Naive thymus-derived CD8-positive, alpha-beta T cell (primary cell): ENCODE measurements around the gene VEZT. TPM values are rescaled to one million over a fixed set of nuclear protein-coding genes. Genes with fewer than 3 reads are reported as not detected.

Source experiments
- ATAC-seq, 2 donors: fragments of 150-1000 bp; cut with Tn5 transposase in 1 of 2; sonication (Bioruptor Pico), chemical (Tn5 transposase) in 1 of 2; 1 replicate in 1 of 2; 2 replicates in 1 of 2; pipeline ENCODE4 v1.10.0; 2021; ENCODE audit warnings: mild to moderate bottlenecking in 2 of 2, moderate library complexity in 2 of 2
- POLR2A ChIA-PET: fragments of 350-600 bp; sonication (Branson Sonifier 250); formaldehyde crosslinking; loops from one replicate; lab custom pipeline; 2021; ENCODE audit warnings: antibody characterized with exemption; lab: Charles Lee
- DNase-seq, 10 donors: peaks; one replicate each; pipeline versions ENCODE4 v3.0.0 to v3.0.0-alpha.2; 2020 to 2022
- H3K27ac Mint-ChIP-seq, 10 donors: one replicate each; pipeline ENCODE4 v1.8.0; 2020 to 2022; ENCODE audit warnings: mild to moderate bottlenecking in 10 of 10, mixed read lengths in 10 of 10, moderate library complexity in 4 of 10, inconsistent platforms in 1 of 10
- H3K27me3 Mint-ChIP-seq, 5 donors: one replicate each; pipeline ENCODE4 v1.8.0; 2021 to 2022; ENCODE audit warnings: mixed read lengths in 5 of 5
- H3K36me3 Mint-ChIP-seq, 3 donors: one replicate each; pipeline ENCODE4 v1.8.0; 2020 to 2022; ENCODE audit warnings: mixed read lengths in 3 of 3, mild to moderate bottlenecking in 2 of 3, inconsistent platforms in 1 of 3
- H3K4me1 Mint-ChIP-seq, 4 donors: one replicate each; pipeline ENCODE4 v1.8.0; 2021 to 2022; ENCODE audit warnings: mixed read lengths in 4 of 4
- H3K4me3 Mint-ChIP-seq, 10 donors: one replicate each; pipeline ENCODE4 v1.8.0; 2020 to 2022; ENCODE audit warnings: mild to moderate bottlenecking in 10 of 10, mixed read lengths in 10 of 10, moderate library complexity in 6 of 10, inconsistent platforms in 1 of 10
- H3K9me3 Mint-ChIP-seq, 9 donors: one replicate each; pipeline ENCODE4 v1.8.0; 2020 to 2022; ENCODE audit warnings: mixed read lengths in 9 of 9, mild to moderate bottlenecking in 3 of 9, inconsistent platforms in 1 of 9, moderate library complexity in 1 of 9
- polyA plus RNA-seq, 3 donors: library from polyadenylated mRNA; unstranded; fragments of 300-500 nt; fragmentation: Illumina TruSeq; gene quantifications; one replicate each; pipeline ENCODE4 v1.2.3, GENCODE V29; 2021
- total RNA-seq, 8 experiments: library from RNA in 2 of 8; stranded (reverse) in 2 of 8; gene quantifications; one replicate each; pipeline ENCODE4 v1.2.3 and lab custom pipeline; 2021 to 2026

The VEZT gene, protein sequence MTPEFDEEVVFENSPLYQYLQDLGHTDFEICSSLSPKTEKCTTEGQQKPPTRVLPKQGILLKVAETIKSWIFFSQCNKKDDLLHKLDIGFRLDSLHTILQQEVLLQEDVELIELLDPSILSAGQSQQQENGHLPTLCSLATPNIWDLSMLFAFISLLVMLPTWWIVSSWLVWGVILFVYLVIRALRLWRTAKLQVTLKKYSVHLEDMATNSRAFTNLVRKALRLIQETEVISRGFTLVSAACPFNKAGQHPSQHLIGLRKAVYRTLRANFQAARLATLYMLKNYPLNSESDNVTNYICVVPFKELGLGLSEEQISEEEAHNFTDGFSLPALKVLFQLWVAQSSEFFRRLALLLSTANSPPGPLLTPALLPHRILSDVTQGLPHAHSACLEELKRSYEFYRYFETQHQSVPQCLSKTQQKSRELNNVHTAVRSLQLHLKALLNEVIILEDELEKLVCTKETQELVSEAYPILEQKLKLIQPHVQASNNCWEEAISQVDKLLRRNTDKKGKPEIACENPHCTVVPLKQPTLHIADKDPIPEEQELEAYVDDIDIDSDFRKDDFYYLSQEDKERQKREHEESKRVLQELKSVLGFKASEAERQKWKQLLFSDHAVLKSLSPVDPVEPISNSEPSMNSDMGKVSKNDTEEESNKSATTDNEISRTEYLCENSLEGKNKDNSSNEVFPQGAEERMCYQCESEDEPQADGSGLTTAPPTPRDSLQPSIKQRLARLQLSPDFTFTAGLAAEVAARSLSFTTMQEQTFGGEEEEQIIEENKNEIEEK
- total RNA-seq (10 to 100 TPM; 44.8 TPM), polyA plus RNA-seq (10 to 100 TPM; 17.4 to 22.7 (median 19.4) TPM), total RNA-seq (lab: John Stamatoyannopoulos, UW) (51.7 to 69.4 (median 54.0) reads per million in 6 experiments)

DNA sequence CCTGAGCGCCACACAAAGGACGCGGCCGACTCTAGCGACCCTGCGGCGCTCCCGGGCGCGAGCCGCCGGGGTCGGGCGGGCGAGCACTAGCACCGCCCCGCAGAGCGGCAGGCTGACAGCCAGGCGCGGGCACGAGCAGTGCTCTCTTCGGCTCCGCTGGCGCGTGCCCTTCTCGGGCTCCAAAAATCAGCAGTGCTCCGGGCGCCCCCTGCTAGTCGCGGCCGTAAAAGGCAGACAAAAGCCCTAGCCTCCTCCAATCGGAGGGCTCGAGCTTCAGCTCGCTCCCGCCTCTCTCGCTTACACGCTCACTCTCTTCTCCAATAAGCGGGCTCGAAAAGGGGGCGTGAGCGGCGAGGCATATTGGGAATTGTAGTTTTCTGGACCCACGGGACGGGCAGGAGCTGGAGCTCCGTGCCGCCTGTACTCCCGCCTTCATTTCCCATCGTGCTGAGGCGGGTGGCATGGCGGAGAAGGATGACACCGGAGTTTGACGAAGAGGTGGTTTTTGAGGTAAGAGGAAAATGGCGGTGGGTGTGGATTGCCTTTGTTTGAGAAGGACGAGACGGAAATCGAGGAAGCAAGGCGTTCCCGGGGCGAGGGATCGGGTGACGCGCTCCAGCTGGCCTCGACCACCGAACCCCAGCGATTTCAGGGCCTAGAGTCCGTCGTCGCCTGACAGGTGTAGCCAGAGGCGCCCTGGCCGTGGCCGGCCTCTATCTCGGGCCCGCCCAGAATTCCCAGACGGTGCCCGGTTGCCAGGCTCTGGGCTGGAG is at the start of gene VEZT, which contains the start of gene FGD6:
Gene VEZT, plus strand, starts transcription at position 431 of the 773 bp plus-strand sequence. Its CDS starts 44 bp downstream, at position 475.
Gene FGD6, minus strand, starts transcription at position 91 of the 773 bp plus-strand sequence. CDS start 227 bp downstream, outside the sequence.
- peak within 1 kb of the TSS; percentile 93 to 100 (median 98) for H3K27ac Mint-ChIP-seq
- POLR2A ChIA-PET: interaction anchor here (0.6 to 2.7 kb wide), 6 partner anchors 10 to 330 kb away, joined by 3 to 30 read pairs (median 5); partner anchors contain the start of gene METAP2
- DNase-seq: peak; percentile 93 to 99 (median 98)
- peaks cover 0 to 8% (median 4%) of the 10 kb centered on the region in 5 donors for H3K27me3 Mint-ChIP-seq
- no peaks in the 10 kb centered on the region for H3K9me3 Mint-ChIP-seq
- peak within 1 kb of the TSS; percentile 84 to 100 (median 98) for H3K4me3 Mint-ChIP-seq
- peaks cover 0 to 4% (median 0%) of the 10 kb centered on the region in 3 donors for H3K36me3 Mint-ChIP-seq
- peaks cover 14 to 42% (median 27%) of the 10 kb centered on the region in 4 donors for H3K4me1 Mint-ChIP-seq
- ATAC-seq: peak; percentile 89 to 92

DNA sequence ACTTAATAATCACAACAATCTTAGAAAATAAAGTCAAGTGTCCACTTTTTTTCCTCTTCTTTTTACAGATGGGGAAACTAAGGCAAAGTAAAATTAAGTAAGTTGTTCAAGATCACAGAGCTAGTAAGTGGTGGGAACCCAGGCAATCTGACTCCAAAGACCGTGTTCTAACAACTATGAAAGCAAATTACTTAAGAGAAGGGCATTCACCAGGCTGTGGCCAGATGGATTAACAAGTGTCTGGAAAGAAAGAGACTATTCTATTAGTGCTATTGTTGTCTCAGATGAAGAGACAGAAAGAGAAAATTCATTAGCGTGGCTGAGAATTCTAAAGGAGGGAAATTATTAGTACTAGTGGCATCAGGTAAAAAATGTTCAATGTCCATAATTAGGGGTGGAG is 48.9 kb upstream of the VEZT start:
- Mint-ChIP-seq H3K9me3 (no peaks in the 10 kb centered on the region), H3K27me3 (peaks cover 0 to 4% (median 0%) of the 10 kb centered on the region in 5 donors), H3K4me1 (no peaks in the 10 kb centered on the region), H3K4me3 (no peak overlapping the region), H3K27ac (no peak overlapping the region), H3K36me3 (no peaks in the 10 kb centered on the region)
- POLR2A ChIA-PET: no interaction called here
- ATAC-seq: no peak
- no peak for DNase-seq

DNA sequence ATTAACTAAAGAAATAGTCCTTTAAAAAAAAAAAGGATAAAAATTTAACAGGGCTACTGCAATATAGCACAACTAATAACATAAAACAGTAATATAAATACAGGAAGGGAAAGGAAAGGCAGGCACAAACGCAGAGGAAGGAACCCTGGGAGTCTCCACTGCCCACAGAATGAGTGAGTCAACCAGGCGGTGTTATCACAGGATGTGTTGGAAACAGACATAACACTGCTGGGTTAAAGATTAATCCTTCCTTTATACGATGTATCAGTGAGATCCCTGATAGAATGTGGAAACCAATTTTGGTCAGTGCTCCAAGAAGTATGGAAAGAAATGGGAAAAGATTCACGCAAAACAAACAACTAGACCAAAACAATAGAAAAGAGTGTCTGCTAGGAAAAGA is 48.2 kb upstream of the VEZT start:
- H3K27me3 Mint-ChIP-seq: peaks cover 0 to 4% (median 0%) of the 10 kb centered on the region in 5 donors
- POLR2A ChIA-PET: no interaction called here
- no peak overlapping the region for H3K4me3 Mint-ChIP-seq
- no peaks in the 10 kb centered on the region for H3K4me1 Mint-ChIP-seq
- no peak overlapping the region for H3K27ac Mint-ChIP-seq
- no peak for ATAC-seq
- no peaks in the 10 kb centered on the region for H3K9me3 Mint-ChIP-seq
- no peaks in the 10 kb centered on the region for H3K36me3 Mint-ChIP-seq
- DNase-seq: no peak

DNA sequence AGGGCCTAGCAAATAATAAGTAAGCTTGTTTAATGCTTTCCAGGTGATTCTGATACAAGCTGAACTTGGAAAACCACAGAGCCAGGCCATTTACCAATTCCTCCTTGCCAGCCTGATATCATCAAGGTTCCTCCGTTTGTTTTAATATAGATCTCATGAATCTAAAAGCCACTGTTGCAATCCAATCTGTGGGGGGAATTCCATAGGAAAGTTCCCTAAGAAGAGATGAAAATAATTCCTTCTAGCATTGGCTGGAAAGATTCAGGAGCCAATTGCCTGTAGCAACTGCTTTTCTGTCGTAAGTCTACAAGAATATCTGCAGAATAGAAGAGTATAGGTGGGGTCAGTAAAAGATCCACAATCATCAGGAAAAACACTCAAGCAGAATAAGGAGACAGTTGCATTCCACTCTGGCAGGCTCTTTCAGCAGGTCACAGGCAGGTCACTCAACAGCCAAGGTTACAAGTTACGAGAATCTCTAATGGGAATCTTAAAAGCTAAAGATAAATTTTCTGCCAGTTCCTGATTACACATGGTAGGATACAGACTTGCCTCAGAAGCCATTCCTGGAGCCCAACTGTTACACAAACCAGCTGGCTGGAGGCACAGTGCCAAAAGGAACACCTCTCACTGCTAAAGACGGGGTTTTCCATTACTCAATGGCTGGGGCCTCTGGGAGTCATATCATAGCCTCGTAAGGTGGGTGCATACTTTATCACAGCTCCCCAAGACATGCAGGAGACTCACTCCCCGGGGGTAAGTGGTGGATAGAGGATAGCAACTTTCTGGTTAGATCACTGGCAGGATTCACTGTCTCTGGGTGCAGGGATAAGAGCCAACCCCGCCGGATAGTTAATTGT is 44.0 kb upstream of the VEZT start:
- Mint-ChIP-seq H3K4me3 (no peak overlapping the region), H3K9me3 (no peaks in the 10 kb centered on the region), H3K27ac (no peak overlapping the region), H3K36me3 (no peaks in the 10 kb centered on the region), H3K27me3 (peaks cover 0 to 4% (median 0%) of the 10 kb centered on the region in 5 donors), H3K4me1 (no peaks in the 10 kb centered on the region)
- ATAC-seq: no peak
- POLR2A ChIA-PET: no interaction called here
- DNase-seq: no peak

DNA sequence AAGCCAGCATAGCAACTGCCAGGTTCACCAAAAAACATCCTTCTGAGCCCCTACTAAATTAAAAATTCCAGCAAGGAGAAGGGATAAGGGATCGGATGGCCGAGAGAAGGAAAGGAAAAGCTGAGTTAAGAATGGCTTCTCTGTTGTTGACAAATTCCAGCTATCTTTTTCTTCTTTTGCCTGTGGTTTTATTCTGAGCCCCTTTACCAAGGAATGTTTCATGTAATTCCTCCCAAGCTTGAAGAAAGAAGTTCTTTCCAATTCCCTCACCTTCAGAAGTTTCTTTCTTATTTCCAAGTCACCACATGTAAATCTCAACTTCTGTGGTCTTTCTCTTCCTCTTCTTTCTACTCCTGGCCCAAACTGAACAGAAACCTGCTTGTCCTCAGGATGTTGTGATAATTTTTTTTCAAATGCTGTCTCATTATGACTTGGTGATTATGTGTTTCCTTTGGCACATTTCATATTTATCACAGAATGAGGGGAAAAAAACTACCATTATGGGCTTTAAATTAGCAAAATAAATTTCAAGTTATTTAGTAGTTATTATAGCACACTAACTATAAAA is 40.3 kb upstream of the VEZT start:
- no peak for DNase-seq
- POLR2A ChIA-PET: no interaction called here
- Mint-ChIP-seq H3K36me3 (no peaks in the 10 kb centered on the region), H3K4me1 (no peaks in the 10 kb centered on the region), H3K4me3 (no peak overlapping the region), H3K27me3 (no peaks in the 10 kb centered on the region), H3K27ac (no peak overlapping the region), H3K9me3 (no peaks in the 10 kb centered on the region)
- no peak for ATAC-seq

DNA sequence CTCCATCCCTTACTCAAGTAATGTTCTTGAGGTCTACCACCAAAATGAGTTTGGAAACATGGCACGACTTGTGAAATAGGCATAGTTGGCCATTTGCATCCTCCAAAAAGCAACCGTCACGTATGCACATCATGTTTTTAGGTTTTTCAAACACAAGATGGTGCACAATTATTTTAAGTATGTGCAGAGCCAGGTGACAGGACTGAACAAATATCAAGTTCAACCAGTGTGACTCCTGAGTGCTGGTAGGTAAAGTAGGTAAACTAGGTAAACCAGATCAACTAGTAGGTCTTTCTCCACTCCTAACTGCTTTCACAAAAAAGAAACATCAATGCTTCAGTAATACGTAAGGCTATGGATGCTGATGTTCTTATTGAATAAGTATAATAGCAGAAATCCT is 39.5 kb upstream of the VEZT start:
- POLR2A ChIA-PET: no interaction called here
- ATAC-seq (no peak), DNase-seq (no peak)
- H3K4me1 Mint-ChIP-seq: no peaks in the 10 kb centered on the region
- no peaks in the 10 kb centered on the region for H3K9me3 Mint-ChIP-seq
- H3K27me3 Mint-ChIP-seq: no peaks in the 10 kb centered on the region
- H3K36me3 Mint-ChIP-seq: no peaks in the 10 kb centered on the region
- no peak overlapping the region for H3K27ac Mint-ChIP-seq
- no peak overlapping the region for H3K4me3 Mint-ChIP-seq

DNA sequence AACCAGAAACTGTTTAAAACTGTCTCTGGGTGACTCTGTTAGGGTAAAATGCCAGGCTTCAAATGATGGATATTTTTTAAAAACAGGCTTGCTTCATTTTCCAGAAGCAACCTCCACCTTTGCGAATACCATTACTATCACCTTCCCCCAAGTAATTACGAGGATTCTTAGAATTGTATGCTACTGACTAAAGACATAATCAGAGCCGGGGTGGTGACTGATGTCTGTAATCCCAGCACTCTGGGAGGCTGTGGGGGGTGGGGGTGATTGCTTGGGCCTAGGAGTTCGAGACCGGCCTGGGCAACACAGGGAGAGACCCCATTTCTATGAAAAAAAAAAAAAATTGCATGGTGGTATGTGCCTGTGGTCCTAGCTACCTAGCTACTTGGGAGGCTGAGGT is 38.6 kb upstream of the VEZT start:
- Mint-ChIP-seq H3K4me3 (no peak overlapping the region), H3K27ac (no peak overlapping the region), H3K4me1 (no peaks in the 10 kb centered on the region), H3K27me3 (no peaks in the 10 kb centered on the region), H3K9me3 (no peaks in the 10 kb centered on the region), H3K36me3 (no peaks in the 10 kb centered on the region)
- ATAC-seq (no peak), DNase-seq (no peak)
- POLR2A ChIA-PET: no interaction called here

DNA sequence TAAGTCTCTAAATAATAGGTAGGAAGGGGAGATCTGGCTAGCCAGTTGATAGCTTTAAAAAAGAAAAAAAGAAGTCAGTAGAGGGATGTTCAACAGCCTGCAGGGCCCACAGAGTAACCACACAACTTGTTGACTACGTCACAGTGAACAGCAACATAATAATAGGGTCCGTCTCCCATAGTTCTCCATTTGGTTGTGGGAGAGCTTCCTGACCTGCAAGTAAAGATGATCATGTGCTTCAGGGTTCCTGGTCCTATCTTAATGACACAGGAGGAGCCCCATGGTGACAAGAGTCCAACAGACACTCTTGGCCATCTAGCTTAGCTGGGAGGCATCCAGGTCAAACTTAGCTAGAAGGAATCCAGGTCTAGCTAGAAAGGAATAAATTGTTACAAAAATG is 36.5 kb upstream of the VEZT start:
- Mint-ChIP-seq H3K9me3 (no peaks in the 10 kb centered on the region), H3K27ac (no peak overlapping the region), H3K4me3 (no peak overlapping the region), H3K4me1 (no peaks in the 10 kb centered on the region), H3K27me3 (no peaks in the 10 kb centered on the region), H3K36me3 (no peaks in the 10 kb centered on the region)
- POLR2A ChIA-PET: no interaction called here
- ATAC-seq (no peak), DNase-seq (no peak)

DNA sequence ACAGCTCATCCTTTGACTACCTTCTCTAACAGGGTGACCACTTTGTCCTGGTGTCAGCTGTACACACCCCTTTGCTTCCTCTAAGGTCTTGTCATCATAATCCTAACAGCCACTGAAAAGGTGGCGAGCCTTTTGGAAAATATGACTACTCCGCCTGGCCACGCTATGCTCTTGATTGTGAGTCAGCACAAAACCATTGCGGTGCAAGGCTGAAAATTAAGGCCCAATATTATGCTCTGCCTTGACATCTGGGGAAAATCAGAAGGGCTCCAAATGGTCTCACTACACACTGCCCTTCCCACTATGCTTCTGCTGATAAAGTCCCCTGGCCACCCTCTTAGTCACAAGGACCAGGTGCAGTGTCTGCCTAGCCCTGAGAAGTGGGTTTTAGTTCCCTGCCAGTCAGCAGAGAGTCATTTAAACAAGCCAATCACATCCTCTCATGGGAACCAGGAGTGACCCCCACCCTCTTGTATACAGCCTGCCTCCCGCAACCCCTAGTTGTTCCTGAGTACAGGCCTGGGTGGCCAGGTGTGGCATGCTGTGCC is 34.7 kb upstream of the VEZT start:
- POLR2A ChIA-PET: no interaction called here
- DNase-seq: no peak
- H3K27ac Mint-ChIP-seq: no peak overlapping the region
- no peak for ATAC-seq
- no peak overlapping the region for H3K4me3 Mint-ChIP-seq
- H3K27me3 Mint-ChIP-seq: no peaks in the 10 kb centered on the region
- no peaks in the 10 kb centered on the region for H3K36me3 Mint-ChIP-seq
- H3K4me1 Mint-ChIP-seq: no peaks in the 10 kb centered on the region
- H3K9me3 Mint-ChIP-seq: no peaks in the 10 kb centered on the region

DNA sequence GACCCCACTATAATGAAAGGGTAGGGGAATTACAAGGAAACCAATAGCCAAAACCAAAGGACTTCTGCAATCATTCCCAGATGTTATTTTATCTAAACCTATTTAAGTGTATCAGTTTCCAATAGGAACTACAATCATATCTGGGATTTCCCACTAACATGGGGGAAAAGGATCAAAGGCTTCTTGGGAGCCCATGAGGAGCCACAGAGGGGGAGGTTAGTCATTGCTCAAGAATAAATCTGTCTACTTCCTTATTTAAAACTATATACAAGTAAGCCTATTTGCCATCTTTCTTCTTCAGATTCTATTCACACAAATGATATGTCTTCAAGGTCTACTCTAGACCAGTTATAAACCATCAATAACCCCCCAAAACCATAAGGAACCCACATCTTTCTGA is 33.5 kb upstream of the VEZT start:
- POLR2A ChIA-PET: no interaction called here
- no peak overlapping the region for H3K4me3 Mint-ChIP-seq
- H3K4me1 Mint-ChIP-seq: no peaks in the 10 kb centered on the region
- no peak overlapping the region for H3K27ac Mint-ChIP-seq
- DNase-seq (no peak), ATAC-seq (no peak)
- no peaks in the 10 kb centered on the region for H3K27me3 Mint-ChIP-seq
- no peaks in the 10 kb centered on the region for H3K9me3 Mint-ChIP-seq
- no peaks in the 10 kb centered on the region for H3K36me3 Mint-ChIP-seq

DNA sequence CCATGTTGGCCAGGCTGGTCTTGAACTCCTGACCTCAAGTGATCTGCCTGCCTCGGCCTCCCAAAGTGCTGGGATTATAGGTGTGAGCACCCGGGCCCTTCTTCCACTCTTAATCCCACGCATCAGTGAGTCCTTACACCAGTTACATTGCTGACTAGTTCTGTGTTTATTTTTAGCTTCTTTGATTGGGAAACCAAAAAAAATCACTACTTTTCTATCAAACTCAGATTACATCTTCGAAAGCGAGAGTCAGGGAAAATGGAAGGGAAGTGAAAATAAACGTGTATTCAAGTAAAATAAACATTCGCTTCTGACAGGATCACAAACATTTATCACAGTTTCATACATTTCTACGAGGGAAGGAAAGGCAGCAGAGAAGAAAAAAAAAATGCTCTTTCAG is 32.5 kb upstream of the VEZT start:
- ATAC-seq: no peak
- H3K27me3 Mint-ChIP-seq: no peaks in the 10 kb centered on the region
- H3K36me3 Mint-ChIP-seq: no peaks in the 10 kb centered on the region
- no peak overlapping the region for H3K27ac Mint-ChIP-seq
- POLR2A ChIA-PET: no interaction called here
- H3K4me3 Mint-ChIP-seq: no peak overlapping the region
- DNase-seq: no peak
- H3K4me1 Mint-ChIP-seq: no peaks in the 10 kb centered on the region
- H3K9me3 Mint-ChIP-seq: no peaks in the 10 kb centered on the region
